Bronchial epithelial cell (primary cell): ENCODE data around the gene GNAI3. TPM values are rescaled to one million over a fixed set of nuclear protein-coding genes. Genes with fewer than 3 reads are reported as not detected.

ENCODE experiments used
- DNase-seq: peaks from one replicate; pipeline ENCODE4 v3.0.0-alpha.2; 2010; ENCODE audit warnings: low read depth
- FAIRE-seq: peaks from 2 replicates; lab custom pipeline; 2011; peaks lifted over from hg19 to GRCh38; lab: Jason Lieb, UNC
- H3K27me3 ChIP-seq: 2 replicates; pipeline ENCODE4 v1.5.1; 2011; ENCODE audit warnings: low read length; ENCODE audit not compliant: control insufficient read depth, insufficient read depth
- H3K36me3 ChIP-seq: 2 replicates; pipeline ENCODE4 v1.5.1; 2011; ENCODE audit warnings: low read length; ENCODE audit not compliant: control insufficient read depth, insufficient read depth
- H3K4me3 ChIP-seq: 2 replicates; pipeline ENCODE4 v1.5.1; 2011; ENCODE audit warnings: mild to moderate bottlenecking, low read depth, low read length, control low read depth
- CTCF ChIP-seq: IDR thresholded peaks from 2 replicates; pipeline ENCODE4 v1.5.1; 2011; ENCODE audit warnings: mild to moderate bottlenecking, moderate library complexity, low read length, control low read depth, inconsistent platforms; ENCODE audit not compliant: insufficient read depth, severe bottlenecking
- total RNA-seq: library from RNA; depleted of rRNA; stranded (reverse); fragments of >200 nt; gene quantifications from 2 replicates; pipeline ENCODE4 v1.2.1, GENCODE V29; 2014

Gene GNAI3
- total RNA-seq, 1 donor from 2014 or later = 18.7 TPM

- TF ChIP-seq CTCF = no peak
- H3K27me3 ChIP-seq = no peaks in the 10 kb centered on the region
- no peaks in the 10 kb centered on the region for H3K36me3 ChIP-seq
- DNase-seq (no peak), FAIRE-seq (no peak)
- no peak overlapping the region for H3K4me3 ChIP-seq
These were observed 9.4 kb upstream of the GNAI3 start for GRCh38 chr1:109538827-109539555.

DNA sequence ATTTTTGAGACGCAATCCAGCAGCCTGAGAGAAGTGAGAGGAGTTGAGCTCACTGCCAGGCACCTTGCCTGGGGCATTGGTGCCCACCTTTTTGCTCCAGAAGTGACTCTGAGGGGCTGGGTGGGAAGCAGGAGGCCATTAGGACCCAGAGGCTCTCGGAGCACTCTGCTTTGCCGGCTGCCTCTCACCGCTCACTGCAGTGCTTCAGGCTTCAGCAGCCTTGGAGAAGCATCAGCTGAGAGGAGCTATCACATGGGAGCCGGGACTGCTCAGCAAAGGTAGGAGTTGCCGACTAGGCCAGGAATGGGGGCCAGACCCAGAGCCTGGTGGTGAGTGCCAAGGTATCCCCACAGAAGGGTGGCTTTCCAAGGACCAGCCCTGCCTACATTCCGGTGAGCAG is 8.7 kb upstream of the GNAI3 start, which contains the start of gene GPR61:
Gene GPR61 (plus strand): TSS at position 197 of the 400 bp plus-strand sequence. CDS start 3,151 bp downstream, outside the sequence.
- no peak for DNase-seq
- TF ChIP-seq CTCF = no peak
- Histone ChIP-seq H3K27me3 (no peaks in the 10 kb centered on the region), H3K36me3 (no peaks in the 10 kb centered on the region), H3K4me3 (no peak within 1 kb of the TSS)
- FAIRE-seq = no peak

GRCh38 chr1:109541102-109541501 is 7.3 kb upstream of the GNAI3 start:
- TF ChIP-seq CTCF = no peak
- Histone ChIP-seq H3K4me3 (no peak overlapping the region), H3K36me3 (no peaks in the 10 kb centered on the region), H3K27me3 (no peaks in the 10 kb centered on the region)
- FAIRE-seq (no peak), DNase-seq (no peak)

DNA sequence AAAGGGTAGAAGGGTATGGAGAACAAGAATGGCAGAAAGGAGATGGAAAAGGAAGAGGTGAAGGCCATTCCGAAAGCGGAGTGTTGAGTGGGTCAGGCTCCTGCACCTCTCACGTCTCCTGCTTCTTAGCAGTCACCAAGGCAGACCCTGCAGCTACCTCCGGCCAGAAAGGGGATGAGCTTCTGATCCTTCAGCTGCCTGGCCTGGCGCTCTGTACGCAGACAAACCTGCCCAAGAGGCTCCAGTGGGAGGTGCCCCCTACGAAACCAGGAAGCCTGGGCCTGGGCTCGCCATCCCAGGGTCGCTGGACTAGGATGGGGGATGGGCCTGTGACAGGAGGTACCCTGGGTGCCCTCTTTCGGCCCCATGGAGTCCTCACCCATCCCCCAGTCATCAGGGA is 5.8 kb upstream of the GNAI3 start:
- TF ChIP-seq CTCF = no peak
- FAIRE-seq (no peak), DNase-seq (no peak)
- Histone ChIP-seq H3K4me3 (no peak overlapping the region), H3K36me3 (no peaks in the 10 kb centered on the region), H3K27me3 (no peaks in the 10 kb centered on the region)

DNA sequence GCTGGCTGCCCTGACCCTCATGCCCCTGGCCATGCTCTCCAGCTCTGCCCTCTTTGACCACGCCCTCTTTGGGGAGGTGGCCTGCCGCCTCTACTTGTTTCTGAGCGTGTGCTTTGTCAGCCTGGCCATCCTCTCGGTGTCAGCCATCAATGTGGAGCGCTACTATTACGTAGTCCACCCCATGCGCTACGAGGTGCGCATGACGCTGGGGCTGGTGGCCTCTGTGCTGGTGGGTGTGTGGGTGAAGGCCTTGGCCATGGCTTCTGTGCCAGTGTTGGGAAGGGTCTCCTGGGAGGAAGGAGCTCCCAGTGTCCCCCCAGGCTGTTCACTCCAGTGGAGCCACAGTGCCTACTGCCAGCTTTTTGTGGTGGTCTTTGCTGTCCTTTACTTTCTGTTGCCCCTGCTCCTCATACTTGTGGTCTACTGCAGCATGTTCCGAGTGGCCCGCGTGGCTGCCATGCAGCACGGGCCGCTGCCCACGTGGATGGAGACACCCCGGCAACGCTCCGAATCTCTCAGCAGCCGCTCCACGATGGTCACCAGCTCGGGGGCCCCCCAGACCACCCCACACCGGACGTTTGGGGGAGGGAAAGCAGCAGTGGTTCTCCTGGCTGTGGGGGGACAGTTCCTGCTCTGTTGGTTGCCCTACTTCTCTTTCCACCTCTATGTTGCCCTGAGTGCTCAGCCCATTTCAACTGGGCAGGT is 5.0 kb upstream of the GNAI3 start:
- FAIRE-seq = no peak
- no peak for TF ChIP-seq CTCF
- DNase-seq = no peak
- Histone ChIP-seq H3K36me3 (no peaks in the 10 kb centered on the region), H3K27me3 (no peaks in the 10 kb centered on the region), H3K4me3 (no peak overlapping the region)
